ENCODE results near the gene CYP19A1. TPM values are rescaled to one million over a fixed set of nuclear protein-coding genes. Genes with fewer than 3 reads are reported as not detected.

CYP19A1 gene
- total RNA-seq, 1 donor from 2014 or later: not detected

GRCh38 chr15:51224428-51224827 lies 114.0 kb downstream of the CYP19A1 start:
- Mint-ChIP-seq H3K9me3 (ENCODE audit: low read depth) (no peaks in the 10 kb centered on the region), H3K27ac (ENCODE audit: unreplicated experiment) (peak overlapping the region; percentile 52), H3K27me3 (ENCODE audit: low read depth) (no peaks in the 10 kb centered on the region), H3K4me1 (ENCODE audit: low read depth) (peaks cover 30% of the 10 kb centered on the region), H3K4me3 (ENCODE audit: unreplicated experiment) (no peak overlapping the region), H3K36me3 (ENCODE audit: low read depth) (no peaks in the 10 kb centered on the region)
- TF ChIP-seq CTCF (IDR thresholded peaks at IDR 0.05): no peak
- no peak for DNase-seq (ENCODE audit: low spot score)

GRCh38 chr15:51223771-51224229 lies 114.6 kb downstream of the CYP19A1 start:
- TF ChIP-seq CTCF (IDR thresholded peaks at IDR 0.05): no peak
- Mint-ChIP-seq H3K36me3 (ENCODE audit: low read depth) (no peaks in the 10 kb centered on the region), H3K4me1 (ENCODE audit: low read depth) (peaks cover 28% of the 10 kb centered on the region), H3K27ac (ENCODE audit: unreplicated experiment) (peak overlapping the region; percentile 43), H3K4me3 (ENCODE audit: unreplicated experiment) (no peak overlapping the region), H3K9me3 (ENCODE audit: low read depth) (no peaks in the 10 kb centered on the region), H3K27me3 (ENCODE audit: low read depth) (no peaks in the 10 kb centered on the region)
- no peak for DNase-seq (ENCODE audit: low spot score)

GRCh38 chr15:51218299-51218938 lies 120.0 kb downstream of the CYP19A1 start:
- H3K4me3 Mint-ChIP-seq (ENCODE audit: unreplicated experiment): no peak overlapping the region
- H3K4me1 Mint-ChIP-seq (ENCODE audit: low read depth): peaks cover 8% of the 10 kb centered on the region
- H3K9me3 Mint-ChIP-seq (ENCODE audit: low read depth): no peaks in the 10 kb centered on the region
- TF ChIP-seq CTCF (IDR thresholded peaks at IDR 0.05): no peak
- peaks cover 16% of the 10 kb centered on the region for H3K27me3 Mint-ChIP-seq (ENCODE audit: low read depth)
- no peak overlapping the region for H3K27ac Mint-ChIP-seq (ENCODE audit: unreplicated experiment)
- DNase-seq (ENCODE audit: low spot score): no peak
- H3K36me3 Mint-ChIP-seq (ENCODE audit: low read depth): no peaks in the 10 kb centered on the region

GRCh38 chr15:51212909-51213308 lies 125.5 kb downstream of the CYP19A1 start:
- H3K27me3 Mint-ChIP-seq (ENCODE audit: low read depth): peaks cover 28% of the 10 kb centered on the region
- H3K4me1 Mint-ChIP-seq (ENCODE audit: low read depth): no peaks in the 10 kb centered on the region
- TF ChIP-seq CTCF (IDR thresholded peaks at IDR 0.05): no peak
- H3K27ac Mint-ChIP-seq (ENCODE audit: unreplicated experiment): no peak overlapping the region
- no peak overlapping the region for H3K4me3 Mint-ChIP-seq (ENCODE audit: unreplicated experiment)
- H3K36me3 Mint-ChIP-seq (ENCODE audit: low read depth): no peaks in the 10 kb centered on the region
- H3K9me3 Mint-ChIP-seq (ENCODE audit: low read depth): no peaks in the 10 kb centered on the region
- DNase-seq (ENCODE audit: low spot score): no peak

- H3K27ac Mint-ChIP-seq (ENCODE audit: unreplicated experiment): no peak overlapping the region
- no peaks in the 10 kb centered on the region for H3K4me1 Mint-ChIP-seq (ENCODE audit: low read depth)
- DNase-seq (ENCODE audit: low spot score): no peak
- no peaks in the 10 kb centered on the region for H3K9me3 Mint-ChIP-seq (ENCODE audit: low read depth)
- TF ChIP-seq CTCF (IDR thresholded peaks at IDR 0.05): no peak
- no peaks in the 10 kb centered on the region for H3K36me3 Mint-ChIP-seq (ENCODE audit: low read depth)
- peaks cover 29% of the 10 kb centered on the region for H3K27me3 Mint-ChIP-seq (ENCODE audit: low read depth)
- no peak overlapping the region for H3K4me3 Mint-ChIP-seq (ENCODE audit: unreplicated experiment)
Measured at GRCh38 chr15:51212239-51212638, 126.2 kb downstream of the CYP19A1 start.

All from chondrocyte (in vitro differentiated cells).